C4-2B (cell line): Measurements from ENCODE around the gene AP3S2.
"Not testable (repeated sequence)": the region's sequence is repeated elsewhere in the genome, so short reads cannot be mapped to it uniquely, and the experiment has no call there.

Experiments
- H3K27ac ChIP-seq: fragments of 450-650 bp; 2 replicates; pipeline ENCODE4 v1.5.1; 2017
- ZFX ChIP-seq: fragments of 450-650 bp; IDR thresholded peaks from 2 replicates; pipeline ENCODE4 v1.6.1; 2017
- TF ChIP-seq, protein P1 (sequence below): fragments of 450-650 bp; conservative IDR thresholded peaks from 2 replicates; pipeline ENCODE4 v1.5.1; 2017; ENCODE audit warnings: mild to moderate bottlenecking

AP3S2 gene

GRCh38 chr15:89863918-89864317 lies 29.9 kb downstream of the AP3S2 start:
- TF ChIP-seq, protein P1, sequence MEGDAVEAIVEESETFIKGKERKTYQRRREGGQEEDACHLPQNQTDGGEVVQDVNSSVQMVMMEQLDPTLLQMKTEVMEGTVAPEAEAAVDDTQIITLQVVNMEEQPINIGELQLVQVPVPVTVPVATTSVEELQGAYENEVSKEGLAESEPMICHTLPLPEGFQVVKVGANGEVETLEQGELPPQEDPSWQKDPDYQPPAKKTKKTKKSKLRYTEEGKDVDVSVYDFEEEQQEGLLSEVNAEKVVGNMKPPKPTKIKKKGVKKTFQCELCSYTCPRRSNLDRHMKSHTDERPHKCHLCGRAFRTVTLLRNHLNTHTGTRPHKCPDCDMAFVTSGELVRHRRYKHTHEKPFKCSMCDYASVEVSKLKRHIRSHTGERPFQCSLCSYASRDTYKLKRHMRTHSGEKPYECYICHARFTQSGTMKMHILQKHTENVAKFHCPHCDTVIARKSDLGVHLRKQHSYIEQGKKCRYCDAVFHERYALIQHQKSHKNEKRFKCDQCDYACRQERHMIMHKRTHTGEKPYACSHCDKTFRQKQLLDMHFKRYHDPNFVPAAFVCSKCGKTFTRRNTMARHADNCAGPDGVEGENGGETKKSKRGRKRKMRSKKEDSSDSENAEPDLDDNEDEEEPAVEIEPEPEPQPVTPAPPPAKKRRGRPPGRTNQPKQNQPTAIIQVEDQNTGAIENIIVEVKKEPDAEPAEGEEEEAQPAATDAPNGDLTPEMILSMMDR, result no peak; the same call in 1 of the 2 replicates
- no peak for TF ChIP-seq ZFX
- peak overlapping the region; percentile 88; the same call in 1 of the 2 replicates for H3K27ac ChIP-seq

- TF ChIP-seq, protein P1, result no peak
- TF ChIP-seq ZFX, result no peak
- peak overlapping the region; percentile 22; the same call in 1 of the 2 replicates for H3K27ac ChIP-seq
Measured at GRCh38 chr15:89860891-89861290, 32.9 kb downstream of the AP3S2 start.

GRCh38 chr15:89860431-89860830 lies 33.4 kb downstream of the AP3S2 start:
- peak overlapping the region; percentile 99; the same call in 1 of the 2 replicates for H3K27ac ChIP-seq
- TF ChIP-seq ZFX, result no peak
- TF ChIP-seq, protein P1, result no peak

DNA sequence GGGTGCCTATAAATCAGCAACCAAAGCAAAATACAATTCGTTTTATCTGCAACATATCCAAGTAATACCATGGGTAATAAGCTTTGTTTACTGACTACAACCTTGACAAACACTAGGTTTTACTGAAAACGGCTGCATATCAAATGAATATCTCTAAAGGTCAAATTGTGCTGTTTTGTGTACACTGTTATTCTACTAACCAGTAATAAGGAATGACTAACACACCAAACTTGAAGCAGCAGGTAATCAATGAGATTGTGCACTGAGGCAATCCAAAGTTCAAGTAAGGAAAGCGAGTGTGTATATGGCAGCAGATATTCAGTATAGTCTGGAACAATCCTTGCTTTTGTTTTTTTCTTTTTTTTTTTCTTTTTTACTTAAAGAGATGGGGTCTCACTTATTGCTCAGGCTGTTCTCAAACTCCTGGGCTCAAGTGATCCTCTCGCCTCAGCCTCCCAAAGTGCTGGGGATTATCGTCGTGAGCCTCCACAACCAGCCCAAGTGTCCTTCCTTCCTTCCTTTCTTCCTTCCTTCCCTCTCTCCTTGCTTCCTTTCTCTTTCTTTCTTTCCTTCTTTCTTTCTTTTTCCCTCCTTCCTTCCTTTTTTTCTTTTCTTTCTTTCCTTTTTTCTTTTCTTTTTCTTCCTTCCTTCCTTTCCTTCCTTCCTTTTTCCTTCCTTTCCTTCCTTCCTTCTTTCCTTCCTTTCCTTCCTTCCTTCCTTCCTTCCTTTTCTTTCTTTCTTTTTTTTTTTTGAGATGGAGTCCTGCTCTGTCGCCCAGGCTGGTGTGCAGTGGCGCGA lies 34.9 kb downstream of the AP3S2 start:
- H3K27ac ChIP-seq, result peak overlapping the region; percentile 99
- TF ChIP-seq ZFX, result no peak
- TF ChIP-seq, protein P1, result no peak

GRCh38 chr15:89857673-89858072 lies 36.1 kb downstream of the AP3S2 start:
- H3K27ac ChIP-seq, result peak overlapping the region; percentile 99
- TF ChIP-seq, protein P1, result no peak
- no peak for TF ChIP-seq ZFX

DNA sequence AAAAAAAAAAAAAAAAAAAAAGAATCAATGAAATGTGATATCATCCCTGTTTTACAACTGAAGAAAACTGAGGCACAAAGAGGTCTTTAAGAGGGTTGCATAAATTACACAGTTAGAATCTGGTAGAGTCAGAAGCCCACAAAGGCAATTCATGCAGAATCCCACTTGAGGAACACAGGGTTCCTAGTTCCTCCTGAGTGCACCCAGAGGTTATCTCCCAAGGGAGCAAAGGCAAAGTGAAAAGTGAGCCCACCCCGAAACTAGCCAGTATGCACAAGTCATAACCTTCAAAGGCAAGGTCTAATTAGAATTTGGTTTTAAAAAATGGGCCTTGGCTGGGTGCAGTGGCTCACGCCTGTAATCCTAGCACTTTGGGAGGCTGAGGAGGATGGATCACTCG lies 37.8 kb downstream of the AP3S2 start:
- H3K27ac ChIP-seq, result peak overlapping the region; percentile 75
- TF ChIP-seq, protein P1, result no peak
- TF ChIP-seq ZFX, result no peak

DNA sequence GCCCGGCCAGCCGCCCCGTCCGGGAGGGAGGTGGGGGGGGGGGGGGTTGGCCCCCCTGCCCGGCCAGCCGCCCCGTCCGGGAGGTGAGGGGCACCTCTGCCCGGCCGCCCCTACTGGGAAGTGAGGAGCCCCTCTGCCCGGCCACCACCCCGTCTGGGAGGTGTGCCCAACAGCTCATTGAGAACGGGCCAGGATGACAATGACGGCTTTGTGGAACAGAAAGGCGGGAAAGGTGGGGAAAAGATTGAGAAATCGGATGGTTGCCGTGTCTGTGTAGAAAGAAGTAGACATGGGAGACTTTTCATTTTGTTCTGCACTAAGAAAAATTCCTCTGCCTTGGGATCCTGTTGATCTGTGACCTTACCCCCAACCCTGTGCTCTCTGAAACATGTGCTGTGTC lies 38.9 kb downstream of the AP3S2 start:
- H3K27ac ChIP-seq, result not testable (repeated sequence)
